CD4-positive, alpha-beta T cell treated with Interleukin-10 for 1 hour (primary cell): ENCODE data around the gene FOXC1.

Experiments
- DNase-seq: peaks from one replicate; pipeline ENCODE4 v3.0.0-alpha.2; 2020

Gene FOXC1

DNA sequence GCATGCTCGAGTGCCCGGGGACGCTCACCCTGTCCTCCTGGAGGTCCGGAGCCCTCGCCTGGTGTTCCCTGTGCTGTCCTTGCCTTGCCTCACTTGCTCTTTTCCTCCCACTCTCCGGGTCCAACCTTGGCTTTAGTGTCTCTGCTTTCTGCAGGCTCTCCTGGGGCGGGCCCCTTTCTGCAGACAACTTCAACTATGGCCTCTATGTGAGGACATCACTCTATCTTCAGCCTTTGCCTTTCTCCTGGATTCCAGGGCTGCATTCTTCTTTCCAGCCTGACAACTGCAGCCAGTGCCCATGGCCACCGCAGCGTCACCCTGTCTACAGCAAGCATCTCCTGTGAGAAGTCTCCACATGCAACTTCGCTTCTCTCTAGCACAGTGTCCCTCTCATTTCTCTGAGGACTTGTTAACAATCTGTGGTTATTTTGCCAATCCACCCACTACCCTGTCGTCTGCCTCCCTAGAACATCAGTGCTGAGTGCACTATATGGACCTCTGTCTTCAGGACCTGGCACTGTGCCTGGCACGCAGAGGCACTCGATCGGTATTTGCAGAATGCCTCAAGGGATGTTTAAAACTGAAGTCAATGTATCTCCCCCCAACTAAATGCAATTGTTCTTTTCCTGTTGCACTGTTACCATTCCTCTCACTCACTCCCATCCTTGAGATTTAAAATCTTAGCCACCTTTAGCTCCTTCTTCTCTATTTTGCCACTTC lies 35.9 kb downstream of the FOXC1 start:
- DNase-seq: no peak

DNA sequence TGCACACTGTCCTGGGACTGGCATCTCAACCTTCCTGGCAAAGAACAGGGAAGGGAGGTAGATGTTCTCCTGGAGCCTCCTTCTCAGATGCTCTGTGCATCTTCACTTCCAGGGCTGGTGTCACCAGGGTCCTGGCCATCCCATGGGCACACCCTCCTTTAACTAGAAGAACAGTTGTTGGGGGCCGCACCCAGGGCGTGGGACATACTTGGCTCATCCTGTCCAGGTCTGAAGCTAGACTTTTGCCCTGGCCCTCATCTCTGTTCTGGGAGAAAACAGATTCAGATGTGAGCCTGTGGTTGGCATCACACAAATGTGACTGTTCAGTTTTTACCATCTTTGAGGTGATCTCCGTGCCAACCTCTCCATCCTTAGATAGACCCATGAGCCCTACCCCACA lies 41.6 kb downstream of the FOXC1 start:
- no peak for DNase-seq

DNA sequence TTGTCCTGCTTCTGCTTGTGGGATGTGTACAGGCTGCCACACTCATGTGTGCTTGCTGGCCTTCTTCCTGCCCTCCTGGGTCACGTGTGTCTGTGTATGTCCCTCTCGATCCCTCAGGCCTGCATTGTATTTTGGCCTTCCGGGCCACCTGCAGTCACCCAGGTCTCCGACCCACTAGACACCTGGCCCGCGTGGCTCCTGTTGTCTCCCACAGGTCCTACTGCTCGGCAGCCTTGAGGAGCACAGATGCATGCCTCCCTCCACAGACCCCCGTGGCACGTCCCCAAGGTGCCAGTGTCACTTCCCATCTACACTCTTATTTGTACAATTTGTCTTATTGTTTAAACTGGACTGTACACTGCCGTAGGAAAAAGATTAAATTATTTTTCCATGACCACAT lies 43.1 kb downstream of the FOXC1 start:
- no peak for DNase-seq

DNA sequence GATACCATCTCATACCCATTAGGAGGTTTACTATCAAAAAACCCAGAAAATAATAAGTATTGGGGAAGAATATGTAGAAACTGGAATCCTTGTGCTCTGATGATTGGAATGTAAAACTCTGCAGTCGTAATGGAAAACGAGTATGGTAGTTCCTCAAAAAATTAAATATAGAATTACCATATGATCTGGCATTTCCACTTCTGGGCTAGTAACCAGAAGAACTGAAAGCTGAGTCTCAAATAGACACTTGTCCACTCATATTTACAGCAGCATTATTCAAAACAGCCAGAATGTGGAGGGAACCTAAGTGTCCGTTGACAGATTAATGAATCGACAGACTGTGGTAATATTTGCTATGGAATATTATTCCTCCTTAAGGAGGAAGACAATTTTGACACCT lies 44.3 kb downstream of the FOXC1 start:
- DNase-seq: no peak

DNA sequence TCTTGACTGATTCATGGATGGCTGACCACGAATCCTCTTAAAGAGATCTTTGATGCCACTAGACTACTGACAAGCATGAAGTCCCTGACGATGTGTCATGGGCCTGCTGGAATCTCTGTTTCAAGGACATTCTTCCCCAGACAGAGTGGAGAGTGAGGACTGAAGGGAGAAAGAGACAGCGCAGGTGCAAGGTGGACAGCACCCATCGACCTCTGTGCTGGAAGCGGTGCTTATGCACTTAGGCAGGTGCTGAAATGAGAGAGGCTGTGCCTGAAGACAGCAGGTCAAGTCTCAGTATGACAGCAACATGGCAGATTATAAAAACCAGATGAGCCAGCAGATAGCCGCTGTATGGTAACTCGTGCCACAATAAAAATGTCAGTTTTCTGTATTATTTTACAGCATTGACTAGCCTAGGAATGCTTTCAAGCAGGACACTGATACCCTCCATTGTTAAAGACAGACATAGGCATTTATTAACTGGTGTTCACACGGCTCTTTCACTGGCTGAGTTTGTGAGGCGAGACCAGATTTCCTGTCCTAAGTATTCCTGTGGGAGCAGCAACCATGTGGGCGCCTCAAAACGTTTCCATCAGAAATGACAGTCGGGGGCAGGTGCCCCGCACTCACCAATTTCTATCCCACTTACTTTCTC lies 47.5 kb downstream of the FOXC1 start:
- DNase-seq: no peak

DNA sequence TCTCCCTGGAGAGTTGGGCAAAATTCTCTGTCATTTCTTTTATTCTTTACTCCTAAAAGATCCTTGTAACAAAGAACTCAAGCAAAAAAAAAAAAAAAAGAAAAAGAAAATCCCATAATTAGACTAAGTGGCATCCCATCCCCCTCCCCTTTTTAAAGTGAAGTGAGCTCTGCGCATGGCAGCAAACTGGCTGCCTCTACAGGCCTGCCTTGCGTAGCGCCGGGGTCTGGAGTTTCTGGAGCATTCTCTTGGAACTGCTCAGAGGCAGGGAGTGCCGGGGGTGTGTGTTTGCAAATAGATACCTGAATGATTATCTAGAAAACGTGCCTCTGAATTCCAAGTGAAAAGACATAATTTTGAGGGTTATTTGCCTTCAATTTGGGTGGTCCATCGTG lies 48.1 kb downstream of the FOXC1 start:
- DNase-seq: no peak

DNA sequence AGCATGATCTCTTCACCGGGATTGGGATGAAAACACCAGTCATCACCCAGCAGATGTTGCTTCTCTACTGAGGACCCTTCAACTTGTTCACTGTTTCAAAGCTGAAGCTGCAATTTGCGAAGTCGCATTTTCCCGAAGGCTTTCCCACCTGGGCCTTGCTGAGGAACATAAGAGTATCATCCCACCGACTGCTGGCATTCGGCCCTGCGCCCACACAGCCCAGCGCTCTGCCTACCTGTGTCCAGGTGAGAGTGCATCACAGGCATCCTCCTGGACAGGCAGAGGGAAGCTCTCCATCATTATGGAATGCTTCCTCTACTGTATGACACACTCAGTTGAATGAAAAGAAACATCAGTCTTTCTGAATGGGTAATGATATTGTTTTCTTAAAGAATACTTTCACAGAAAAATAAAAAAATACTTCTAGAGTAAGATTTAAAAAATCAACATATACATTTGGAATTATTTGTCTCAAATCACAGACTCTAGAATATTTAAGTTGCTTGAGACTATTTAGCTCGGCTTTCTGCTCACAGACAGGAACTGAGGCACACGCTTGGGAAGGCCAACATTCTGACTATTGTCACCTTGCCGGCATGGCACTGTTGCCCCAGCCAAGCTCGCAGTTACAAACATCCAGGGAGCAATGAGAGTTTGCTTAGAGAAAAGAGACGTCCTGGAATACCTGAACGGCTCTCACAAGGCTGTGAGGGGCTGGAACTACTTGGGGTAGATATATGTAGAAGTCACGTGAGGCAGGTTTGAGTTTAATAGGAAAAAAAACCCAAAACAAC lies 48.7 kb downstream of the FOXC1 start:
- no peak for DNase-seq

DNA sequence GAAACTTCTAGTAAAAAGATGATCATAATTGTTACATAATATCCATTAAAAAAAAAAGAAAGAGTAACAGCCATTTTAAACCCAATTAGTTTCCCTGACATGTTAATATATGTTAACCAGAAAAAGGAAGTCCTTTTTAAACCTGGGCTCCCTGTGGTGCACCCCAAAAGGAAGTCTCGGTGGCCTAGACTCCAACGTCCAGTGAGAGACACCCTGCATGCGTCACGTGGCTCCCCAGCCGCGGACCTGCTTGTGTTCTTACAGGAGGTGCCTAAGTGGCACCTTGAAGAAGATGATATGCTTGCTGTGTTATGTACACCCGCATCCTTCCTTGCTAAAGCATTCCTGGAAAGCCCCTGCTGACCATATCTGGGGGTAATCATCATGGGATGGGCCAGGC lies 50.1 kb downstream of the FOXC1 start:
- DNase-seq: no peak

DNA sequence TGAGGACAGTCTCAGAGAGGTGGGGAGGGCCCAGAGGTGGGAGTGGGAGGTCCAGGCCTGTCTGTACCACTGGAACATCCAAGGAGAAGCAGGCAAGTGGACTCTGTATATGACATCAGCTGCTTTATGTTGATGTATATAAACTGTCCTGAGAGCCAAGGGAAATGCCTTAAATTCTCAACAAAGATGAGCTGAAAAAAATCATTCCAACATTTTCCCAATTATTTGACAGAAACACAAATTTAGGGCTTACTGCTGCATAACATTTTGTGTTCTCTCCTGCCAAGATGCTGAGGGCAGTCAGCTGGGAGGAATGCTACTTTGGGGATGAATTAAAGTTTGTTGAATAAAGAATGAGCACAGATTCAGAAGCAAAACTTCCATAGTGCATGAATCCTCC lies 52.8 kb downstream of the FOXC1 start:
- DNase-seq: no peak
